ENCODE results near the gene PRM1. TPM values are rescaled to one million over a fixed set of nuclear protein-coding genes. Genes with fewer than 3 reads are reported as not detected.

PRM1 gene
- total RNA-seq, 4 donors from 2014 or later = not detected

GRCh38 chr16:11276896-11277593 is 4.1 kb downstream of the PRM1 start:
- Histone ChIP-seq H3K27me3 (peaks cover 0 to 8% (median 0%) of the 10 kb centered on the region in 4 donors), H3K4me1 (peaks cover 0 to 10% (median 0%) of the 10 kb centered on the region in 3 donors), H3K9me3 (no peaks in the 10 kb centered on the region), H3K4me3 (no peak overlapping the region), H3K27ac (no peak overlapping the region), H3K36me3 (no peaks in the 10 kb centered on the region)
- no peak for DNase-seq
- intact Hi-C loops (cut with DNase I) = no loop called here
- TF ChIP-seq CTCF (IDR thresholded peaks at IDR 0.05) (no peak), POLR2A (IDR thresholded peaks at IDR 0.05) (no peak)
- 75 to 77% methylated on average over 8 to 11 of the region's 11 CpGs for WGBS, 2 donors

- Histone ChIP-seq H3K27ac (no peak within 1 kb of the TSS), H3K4me1 (peaks cover 0 to 10% (median 0%) of the 10 kb centered on the region in 3 donors), H3K27me3 (peaks cover 0 to 8% (median 0%) of the 10 kb centered on the region in 4 donors), H3K36me3 (no peaks in the 10 kb centered on the region), H3K9me3 (no peaks in the 10 kb centered on the region), H3K4me3 (no peak within 1 kb of the TSS)
- intact Hi-C loops (cut with DNase I) = no loop called here
- no peak for DNase-seq
- 84 to 88% methylated on average over 5 to 13 of the region's 26 CpGs for WGBS, 2 donors
- TF ChIP-seq POLR2A (IDR thresholded peaks at IDR 0.05) (no peak), CTCF (IDR thresholded peaks at IDR 0.05) (no peak)
Observed at GRCh38 chr16:11276143-11276895, 4.8 kb downstream of the PRM1 start, which contains the start of gene PRM2. Gene PRM2 (minus strand): TSS chr16:11276480. CDS start chr16:11276370, 110 bp downstream.

GRCh38 chr16:11274964-11275363 is 6.2 kb downstream of the PRM1 start:
- H3K4me1 ChIP-seq = peaks cover 0 to 10% (median 0%) of the 10 kb centered on the region in 3 donors
- intact Hi-C loops (cut with DNase I) = no loop called here
- no peak overlapping the region for H3K27ac ChIP-seq
- no peaks in the 10 kb centered on the region for H3K36me3 ChIP-seq
- DNase-seq = no peak
- no peaks in the 10 kb centered on the region for H3K9me3 ChIP-seq
- H3K4me3 ChIP-seq = no peak overlapping the region
- H3K27me3 ChIP-seq = peaks cover 0 to 8% (median 0%) of the 10 kb centered on the region in 4 donors
- TF ChIP-seq POLR2A (IDR thresholded peaks at IDR 0.05) (no peak), CTCF (IDR thresholded peaks at IDR 0.05) (no peak)
- 92 to 93% methylated on average over 5 to 7 of the region's 7 CpGs for WGBS, 2 donors

GRCh38 chr16:11273721-11274324 is 7.3 kb downstream of the PRM1 start:
- no peak overlapping the region for H3K27ac ChIP-seq
- H3K27me3 ChIP-seq = peaks cover 0 to 8% (median 0%) of the 10 kb centered on the region in 4 donors
- DNase-seq = no peak
- no peak overlapping the region for H3K4me3 ChIP-seq
- no peaks in the 10 kb centered on the region for H3K9me3 ChIP-seq
- H3K4me1 ChIP-seq = peaks cover 0 to 10% (median 0%) of the 10 kb centered on the region in 3 donors
- 73 to 76% methylated on average over 3 of the region's 3 CpGs for WGBS, 2 donors
- intact Hi-C loops (cut with DNase I) = no loop called here
- H3K36me3 ChIP-seq = no peaks in the 10 kb centered on the region
- TF ChIP-seq POLR2A (IDR thresholded peaks at IDR 0.05) = no peak
- no peak for TF ChIP-seq CTCF (IDR thresholded peaks at IDR 0.05)
